ENCODE results near the gene CSRP2. TPM values are rescaled to one million over a fixed set of nuclear protein-coding genes. Genes with fewer than 3 reads are reported as not detected.
A peak's percentile ranks its signal among the peaks of the same experiment; 100 is the strongest.

CSRP2 gene
- total RNA-seq, 1 donor from 2014 or later: 119 TPM

DNA sequence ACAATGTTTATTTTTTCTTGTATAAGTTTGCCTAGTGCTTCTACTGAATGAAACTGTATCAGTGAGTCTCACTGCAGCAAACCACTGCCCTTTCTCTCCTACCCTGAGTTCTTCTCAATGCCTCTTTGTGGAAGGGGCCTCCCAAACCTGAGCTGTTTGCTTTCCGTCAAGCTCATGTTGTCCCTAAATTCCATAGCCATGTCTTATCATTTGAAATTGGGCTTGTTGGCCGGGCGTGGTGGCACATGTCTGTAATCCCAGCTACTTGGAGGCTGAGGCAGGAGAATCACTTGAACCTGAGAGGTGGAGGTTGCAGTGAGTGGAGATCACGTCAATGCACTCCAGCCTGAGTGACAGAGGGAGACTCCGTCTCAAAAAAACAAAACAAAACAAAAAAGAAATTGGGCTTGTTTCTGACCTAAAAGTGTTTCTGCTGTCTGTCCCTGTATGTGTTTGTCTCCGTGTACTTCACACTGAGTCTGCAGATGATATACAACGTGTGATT, 1.8 kb upstream of the CSRP2 start:
- no peak for DNase-seq (ENCODE audit: low read depth)
- no peak overlapping the region for H3K4me3 ChIP-seq (ENCODE audit: low read depth, low read length)
- TF ChIP-seq CTCF (conservative IDR thresholded peaks at IDR 0.05; ENCODE audit: low read depth, low read length): no peak

GRCh38 chr12:76879710-76880518, 1.1 kb upstream of the CSRP2 start:
- no peak for DNase-seq (ENCODE audit: low read depth)
- peak overlapping the region; percentile 75 for H3K4me3 ChIP-seq (ENCODE audit: low read depth, low read length)
- TF ChIP-seq CTCF (conservative IDR thresholded peaks at IDR 0.05; ENCODE audit: low read depth, low read length): no peak

DNA sequence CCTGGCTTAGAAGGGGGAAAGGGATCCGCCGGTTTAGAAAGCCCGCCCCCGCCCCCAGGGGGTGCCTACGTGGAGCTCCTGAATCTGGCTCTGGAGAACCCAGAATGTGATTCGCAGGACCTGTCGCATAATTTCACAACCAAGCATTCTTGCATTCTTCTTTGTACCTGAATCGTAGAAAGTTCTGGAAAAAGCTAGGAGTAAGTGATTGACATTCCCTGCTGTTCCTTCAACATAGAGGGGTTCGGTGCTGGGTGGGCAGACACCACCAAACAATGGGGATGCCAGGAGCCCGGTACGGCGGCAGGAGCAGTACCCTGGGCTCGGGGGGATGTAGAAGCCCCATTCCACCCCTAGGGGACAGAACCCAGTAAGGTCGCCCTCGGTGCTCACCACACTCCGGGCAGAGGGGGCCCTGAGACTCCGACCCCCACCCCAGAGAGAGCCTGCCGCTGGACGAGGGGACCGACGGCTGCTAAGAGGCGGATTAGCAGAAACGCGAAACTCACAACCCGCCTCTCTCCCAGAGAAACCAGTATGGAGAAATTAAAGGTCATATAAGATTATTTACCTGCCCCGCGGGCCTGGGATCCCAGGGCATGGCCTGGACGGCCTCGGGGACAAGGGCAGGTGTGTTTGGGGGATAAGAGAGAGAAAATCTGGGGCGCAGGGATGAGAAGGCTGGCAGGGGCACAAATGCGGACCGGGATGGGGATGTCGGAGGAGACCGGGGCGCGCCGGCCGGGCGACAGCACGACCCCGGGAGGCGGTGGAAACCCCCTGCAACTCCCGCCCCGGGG, 520 bp downstream of the CSRP2 start:
- peak; percentile 30 for TF ChIP-seq CTCF (conservative IDR thresholded peaks at IDR 0.05; ENCODE audit: low read depth, low read length)
- no peak for DNase-seq (ENCODE audit: low read depth)

GRCh38 chr12:76876696-76877229, 2.1 kb downstream of the CSRP2 start:
- no peak for DNase-seq (ENCODE audit: low read depth)
- no peak overlapping the region for H3K4me3 ChIP-seq (ENCODE audit: low read depth, low read length)

More for the DNA sequence above, 520 bp downstream of the CSRP2 start:
- peak overlapping the region; percentile 75 for H3K4me3 ChIP-seq (ENCODE audit: low read depth, low read length)

DNA sequence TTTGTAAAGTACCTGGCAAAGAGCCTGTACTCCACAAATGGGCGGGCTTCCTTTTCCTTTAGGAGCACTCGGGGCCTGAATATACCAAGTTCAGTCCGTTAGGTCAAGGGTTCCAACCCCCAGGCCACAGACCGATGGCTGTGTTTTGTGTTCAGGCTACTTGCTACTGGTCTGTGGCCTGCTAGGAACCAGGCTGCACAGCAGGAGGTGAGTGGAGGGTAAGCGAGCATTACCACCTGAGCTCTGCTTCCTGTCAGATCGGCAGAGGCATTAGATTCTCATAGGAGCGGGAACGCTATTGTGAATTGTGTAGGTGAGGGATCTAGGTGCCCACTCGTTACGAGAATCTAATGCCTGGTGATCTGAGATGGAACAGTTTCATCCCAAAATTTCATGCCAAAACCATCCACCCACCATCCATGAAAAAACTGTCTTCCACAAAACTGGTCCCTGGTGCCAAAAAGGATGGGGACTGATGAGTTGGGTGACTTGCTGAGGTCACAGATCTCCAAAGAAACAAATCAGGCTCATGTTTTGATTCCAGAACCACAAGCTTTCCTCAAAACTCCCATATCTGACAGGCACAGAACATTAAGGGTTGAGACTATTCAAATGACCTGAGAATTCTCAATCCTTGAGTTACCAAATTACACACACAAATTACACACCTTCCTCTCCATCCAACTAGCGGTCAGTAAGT, 4.2 kb downstream of the CSRP2 start:
- no peak for TF ChIP-seq CTCF (conservative IDR thresholded peaks at IDR 0.05; ENCODE audit: low read depth, low read length)
- H3K4me3 ChIP-seq (ENCODE audit: low read depth, low read length): no peak overlapping the region
- DNase-seq (ENCODE audit: low read depth): no peak

More at GRCh38 chr12:76876696-76877229, 2.1 kb downstream of the CSRP2 start:
- TF ChIP-seq CTCF (conservative IDR thresholded peaks at IDR 0.05; ENCODE audit: low read depth, low read length): no peak

DNA sequence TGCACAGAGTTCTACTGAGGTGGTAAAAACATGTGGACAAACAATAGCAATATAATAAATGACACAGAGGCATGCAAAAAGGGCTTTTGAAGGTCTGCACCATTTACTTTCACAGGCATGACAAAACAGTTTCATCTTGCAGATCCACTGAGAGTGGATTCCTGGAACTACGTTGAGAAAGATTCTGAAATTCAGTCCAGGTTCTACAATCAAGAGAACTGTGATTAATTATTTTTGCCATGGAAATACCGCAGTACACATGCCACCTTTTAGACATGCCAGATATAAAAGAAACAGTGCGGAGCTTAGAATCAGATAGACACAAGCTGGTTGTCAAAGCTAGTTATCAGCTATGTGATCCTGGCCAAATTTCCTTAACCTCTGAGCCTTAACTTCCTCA, 4.8 kb downstream of the CSRP2 start:
- TF ChIP-seq CTCF (conservative IDR thresholded peaks at IDR 0.05; ENCODE audit: low read depth, low read length): no peak
- H3K4me3 ChIP-seq (ENCODE audit: low read depth, low read length): no peak overlapping the region
- DNase-seq (ENCODE audit: low read depth): no peak
